GM12873 (cell line): ENCODE measurements around the gene OR10H5.

Experiments used
- CTCF ChIP-seq: IDR thresholded peaks from 2 replicates; pipeline ENCODE4 v1.5.1; 2012; ENCODE audit warnings: low read depth, mild to moderate bottlenecking, moderate library complexity, low read length, control low read depth; ENCODE audit not compliant: insufficient read depth; ENCODE audit errors: missing control alignments

OR10H5 gene

DNA sequence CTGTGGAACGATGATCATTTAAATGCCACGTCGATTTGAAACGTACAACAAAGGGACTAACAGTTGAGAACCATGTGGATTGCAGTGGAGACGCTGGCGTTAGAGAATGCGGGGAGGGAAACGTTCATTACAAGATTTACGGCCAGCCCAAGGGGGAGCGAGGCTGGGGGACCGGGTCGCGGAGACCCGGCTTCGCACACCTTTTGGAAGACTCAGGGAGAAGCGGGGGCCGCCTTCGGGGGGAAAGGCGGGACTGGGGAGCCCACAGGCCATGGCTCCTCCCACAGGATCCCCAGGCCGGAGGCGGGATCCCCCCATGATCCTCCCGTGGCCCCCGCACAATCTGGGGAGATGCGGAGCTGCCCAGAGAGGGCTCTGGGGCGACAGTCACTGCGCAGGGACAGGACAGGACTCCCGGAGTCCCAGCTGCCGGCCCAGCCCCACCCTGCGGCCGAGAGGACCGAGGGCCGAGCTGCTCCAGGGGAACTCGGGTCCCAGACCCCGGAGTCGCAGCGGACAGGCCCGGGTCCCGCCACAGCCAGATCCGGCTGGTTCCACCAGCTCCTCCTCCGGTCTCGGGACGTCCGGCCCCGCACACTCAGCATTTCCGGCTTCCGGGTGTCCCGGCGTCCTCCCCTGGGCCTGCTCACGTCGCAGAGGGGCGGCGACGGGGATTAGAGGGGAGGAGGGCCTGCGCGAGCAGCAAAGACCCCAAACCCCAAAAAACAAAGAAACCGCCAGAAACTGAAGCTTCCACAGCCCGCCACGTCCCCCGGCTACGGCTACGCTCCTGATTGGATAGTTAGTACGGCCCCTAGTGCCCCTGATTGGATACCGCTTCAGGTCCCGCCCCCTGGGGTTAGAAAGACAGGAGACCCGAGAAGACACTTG lies 49.1 kb downstream of the OR10H5 start:
- TF ChIP-seq CTCF: no peak

DNA sequence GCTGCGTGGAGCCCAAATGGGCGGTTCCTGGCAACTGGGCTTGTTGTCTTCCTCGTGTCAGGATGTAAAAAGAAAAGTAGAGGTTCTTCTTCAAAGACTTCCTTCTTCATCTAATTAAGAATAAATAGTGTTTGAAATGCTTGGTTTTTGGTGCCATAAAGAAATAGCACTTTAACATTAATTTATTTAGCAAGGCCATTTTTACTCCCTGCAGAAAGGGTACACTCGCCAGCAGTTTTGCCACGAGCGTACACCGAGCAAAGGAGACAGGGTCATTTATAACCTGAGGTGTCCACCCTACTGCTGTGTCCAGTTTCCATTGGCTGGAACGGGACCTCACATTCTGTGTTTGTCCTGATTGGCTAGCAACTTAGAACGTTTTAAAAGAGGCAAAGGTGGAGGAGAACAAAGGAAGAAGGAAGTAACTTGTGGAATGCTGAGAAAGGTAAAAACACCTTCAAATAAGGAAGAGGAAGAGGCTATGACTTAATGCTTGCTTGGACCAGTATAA lies 49.8 kb downstream of the OR10H5 start:
- no peak for TF ChIP-seq CTCF

GRCh38 chr19:15838351-15838750 lies 50.9 kb downstream of the OR10H5 start:
- TF ChIP-seq CTCF: no peak

- no peak for TF ChIP-seq CTCF
Measured at GRCh38 chr19:15840833-15841232, 53.4 kb downstream of the OR10H5 start.

DNA sequence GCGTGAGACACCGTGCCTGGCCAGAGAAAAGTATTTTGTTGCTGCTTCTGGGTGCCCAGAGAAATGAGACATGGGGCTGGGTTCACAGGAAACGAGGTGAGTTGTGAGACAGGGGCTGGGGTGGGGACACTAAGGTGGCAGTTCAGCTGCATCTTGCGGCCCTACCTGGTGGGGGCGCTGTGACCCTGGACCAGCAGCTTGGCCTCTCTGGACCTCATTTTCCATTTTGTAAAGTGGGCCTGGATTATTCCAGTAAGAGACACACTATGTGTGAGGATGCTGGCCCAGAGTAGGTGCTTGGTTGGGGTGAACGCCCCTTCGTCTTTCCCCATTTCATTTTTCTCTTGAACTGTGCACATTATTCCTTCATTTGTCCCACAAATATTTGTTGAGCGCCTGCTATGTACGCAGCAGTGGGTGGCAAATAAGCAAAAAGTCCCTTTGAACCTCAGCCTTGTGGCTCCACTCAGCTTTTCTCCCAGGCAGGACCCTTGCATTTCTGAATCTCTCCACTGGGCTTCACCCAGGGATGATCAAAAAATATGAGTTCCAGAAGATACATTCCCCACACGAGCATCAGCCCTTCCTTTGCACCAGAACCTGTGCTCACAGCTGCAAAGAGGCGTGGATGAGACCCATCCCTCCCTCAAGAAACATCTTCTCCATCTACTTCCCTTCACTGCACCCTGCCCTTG lies 54.6 kb downstream of the OR10H5 start:
- TF ChIP-seq CTCF: peak; percentile 40

GRCh38 chr19:15843203-15843893 lies 55.9 kb downstream of the OR10H5 start:
- TF ChIP-seq CTCF: no peak

DNA sequence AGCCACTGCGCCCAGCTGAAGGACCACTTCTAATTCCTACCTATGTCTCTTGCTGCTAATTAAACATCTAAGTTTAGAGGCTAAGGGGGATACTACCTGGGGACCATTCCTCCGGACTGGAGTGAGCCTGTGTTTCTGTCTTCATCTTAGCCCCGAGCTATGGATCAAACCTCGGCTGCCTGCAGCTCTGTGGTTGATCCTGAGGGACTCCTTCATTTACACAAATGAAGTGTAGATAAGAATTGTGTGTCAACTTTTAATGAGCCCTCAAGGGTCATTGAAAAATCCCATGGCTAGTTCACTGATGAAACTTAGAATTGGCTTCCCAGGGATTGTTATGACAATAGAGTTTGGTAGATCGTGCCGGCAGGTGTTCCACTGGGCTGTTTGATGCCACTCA lies 59.5 kb downstream of the OR10H5 start:
- TF ChIP-seq CTCF: no peak
